WTC11 (cell line): Measurements from ENCODE around the gene NCF2.

ENCODE experiments used
- CBFB ChIP-seq: sonication (generic); formaldehyde crosslinking; IDR thresholded peaks from 2 replicates; pipeline ENCODE4 v1.8.1; 2022; ENCODE audit warnings: mild to moderate bottlenecking, low read depth, missing genetic modification reagents
- TCF7 ChIP-seq: sonication (generic); formaldehyde crosslinking; IDR thresholded peaks from 2 replicates; pipeline ENCODE4 v1.8.0; 2022; ENCODE audit warnings: mild to moderate bottlenecking, low read depth, missing genetic modification reagents, moderate library complexity

GRCh38 chr1:183576537-183576936, 13.7 kb downstream of the NCF2 start:
- TF ChIP-seq CBFB (CRISPR knock-in tag) (no peak), TCF7 (CRISPR knock-in tag) (no peak)
